Stomach smooth muscle (tissue), 2 donors: Measurements from ENCODE around the gene SPDEF.

Source experiments
- H3K27ac ChIP-seq: one replicate; pipeline ENCODE4 v1.7.0; 2013; ENCODE audit warnings: mild to moderate bottlenecking, low read length, inconsistent platforms
- H3K27me3 ChIP-seq, 2 donors: one replicate each; pipeline ENCODE4 v1.7.0; 2013; ENCODE audit warnings: low read length in 2 of 2; ENCODE audit not compliant: insufficient read depth in 2 of 2, control insufficient read depth in 1 of 2
- H3K36me3 ChIP-seq, 2 donors: one replicate each; pipeline ENCODE4 v1.7.0; 2013; ENCODE audit warnings: low read length in 2 of 2; ENCODE audit not compliant: control insufficient read depth in 2 of 2, insufficient read depth in 2 of 2
- H3K4me1 ChIP-seq: one replicate; pipeline ENCODE4 v1.7.0; 2013; ENCODE audit warnings: low read length; ENCODE audit not compliant: control insufficient read depth, insufficient read depth
- H3K4me3 ChIP-seq, 2 donors: one replicate each; pipeline ENCODE4 v1.7.0; 2013; ENCODE audit warnings: low read length in 2 of 2
- H3K9ac ChIP-seq, 2 donors: one replicate each; pipeline ENCODE4 v1.7.0; 2013; ENCODE audit warnings: low read length in 2 of 2, mild to moderate bottlenecking in 1 of 2
- H3K9me3 ChIP-seq, 2 donors: one replicate each; pipeline ENCODE4 v1.7.0; 2013; ENCODE audit warnings: low read length in 2 of 2; ENCODE audit not compliant: control insufficient read depth in 2 of 2
- donor health status: healthy.
- donor health status: Pancreatic carcinoma.

SPDEF gene

DNA sequence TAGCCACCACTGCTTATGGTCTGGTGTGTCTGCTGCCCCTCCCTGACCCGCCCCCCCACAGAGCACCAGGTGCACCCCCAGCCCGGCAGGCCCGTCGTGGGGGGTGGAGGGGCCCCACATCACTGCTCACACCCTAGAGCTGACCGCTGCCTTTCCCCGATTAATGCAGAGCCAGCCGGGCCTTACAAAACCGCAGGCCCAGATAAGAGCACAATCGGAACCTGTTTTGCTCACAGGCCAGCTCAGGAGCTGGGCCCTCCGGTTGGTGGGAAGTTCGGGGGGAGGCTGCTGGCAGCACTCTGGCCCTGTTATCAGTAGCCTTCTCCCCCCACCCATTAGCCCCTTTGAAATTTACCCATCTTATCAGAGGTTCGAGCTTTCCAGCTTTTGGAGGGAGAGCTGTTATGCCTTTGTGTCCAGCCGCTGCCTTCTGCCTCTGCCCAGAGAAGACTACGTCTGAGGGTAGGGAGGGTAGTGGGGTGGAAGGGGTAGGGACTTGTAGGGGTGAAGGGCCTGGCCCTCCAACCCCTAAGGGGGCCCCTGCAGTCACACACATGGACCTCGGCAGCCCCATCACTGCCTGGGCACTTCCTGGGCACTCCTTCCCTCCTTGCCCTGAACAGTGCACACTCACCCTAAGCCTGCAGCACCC, 6.9 kb upstream of the SPDEF start:
- peaks cover 3 to 5% of the 10 kb centered on the region in 2 donors for H3K27me3 ChIP-seq
- no peaks in the 10 kb centered on the region for H3K36me3 ChIP-seq
- no peak overlapping the region for H3K4me3 ChIP-seq
- H3K9ac ChIP-seq: no peak overlapping the region
- no peak overlapping the region for H3K27ac ChIP-seq
- no peaks in the 10 kb centered on the region for H3K4me1 ChIP-seq
- H3K9me3 ChIP-seq: peaks cover 4 to 8% of the 10 kb centered on the region in 2 donors

DNA sequence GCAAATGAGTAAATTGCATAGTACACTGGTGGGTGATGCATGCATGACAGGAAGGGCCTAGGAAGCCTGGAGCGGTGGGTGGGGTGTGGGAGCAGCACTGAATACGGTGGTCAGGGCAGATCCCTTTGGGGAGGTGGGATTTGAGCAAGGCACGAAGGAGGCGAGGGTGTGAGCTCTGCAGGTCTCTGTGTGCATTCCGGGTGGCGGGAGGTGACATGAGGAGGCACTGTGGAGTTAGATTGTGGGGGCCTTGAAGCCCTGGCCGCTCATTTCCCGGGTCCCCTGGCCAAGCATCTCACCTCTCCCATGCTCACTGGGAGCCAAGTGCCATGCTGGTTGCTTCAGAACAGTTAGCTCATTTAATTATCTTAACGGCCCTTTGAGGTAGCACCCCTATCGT, 6.2 kb upstream of the SPDEF start:
- Histone ChIP-seq H3K4me3 (no peak overlapping the region), H3K4me1 (no peaks in the 10 kb centered on the region), H3K27me3 (peaks cover 1 to 3% of the 10 kb centered on the region in 2 donors), H3K36me3 (no peaks in the 10 kb centered on the region), H3K9ac (no peak overlapping the region), H3K27ac (no peak overlapping the region), H3K9me3 (peaks cover 4 to 8% of the 10 kb centered on the region in 2 donors)

DNA sequence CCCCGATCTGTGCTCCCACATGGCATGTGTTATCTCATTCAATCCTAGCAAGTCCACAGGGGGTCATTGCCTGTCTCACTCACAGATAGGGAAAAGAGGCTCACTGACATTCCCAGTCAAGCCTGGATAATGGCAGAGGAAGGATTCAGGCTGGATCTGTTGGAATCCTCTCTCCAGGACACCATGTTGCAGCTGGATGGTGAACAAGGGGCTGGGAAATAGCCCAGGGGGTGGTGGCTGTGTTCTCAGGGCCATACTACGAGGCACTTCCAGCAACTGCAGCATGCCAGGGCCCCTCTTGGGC, 5.0 kb upstream of the SPDEF start:
- Histone ChIP-seq H3K4me3 (no peak overlapping the region), H3K27me3 (peaks cover 0 to 2% of the 10 kb centered on the region in 2 donors), H3K9ac (no peak overlapping the region), H3K4me1 (no peaks in the 10 kb centered on the region), H3K9me3 (peaks cover 4 to 8% of the 10 kb centered on the region in 2 donors), H3K36me3 (no peaks in the 10 kb centered on the region), H3K27ac (no peak overlapping the region)

DNA sequence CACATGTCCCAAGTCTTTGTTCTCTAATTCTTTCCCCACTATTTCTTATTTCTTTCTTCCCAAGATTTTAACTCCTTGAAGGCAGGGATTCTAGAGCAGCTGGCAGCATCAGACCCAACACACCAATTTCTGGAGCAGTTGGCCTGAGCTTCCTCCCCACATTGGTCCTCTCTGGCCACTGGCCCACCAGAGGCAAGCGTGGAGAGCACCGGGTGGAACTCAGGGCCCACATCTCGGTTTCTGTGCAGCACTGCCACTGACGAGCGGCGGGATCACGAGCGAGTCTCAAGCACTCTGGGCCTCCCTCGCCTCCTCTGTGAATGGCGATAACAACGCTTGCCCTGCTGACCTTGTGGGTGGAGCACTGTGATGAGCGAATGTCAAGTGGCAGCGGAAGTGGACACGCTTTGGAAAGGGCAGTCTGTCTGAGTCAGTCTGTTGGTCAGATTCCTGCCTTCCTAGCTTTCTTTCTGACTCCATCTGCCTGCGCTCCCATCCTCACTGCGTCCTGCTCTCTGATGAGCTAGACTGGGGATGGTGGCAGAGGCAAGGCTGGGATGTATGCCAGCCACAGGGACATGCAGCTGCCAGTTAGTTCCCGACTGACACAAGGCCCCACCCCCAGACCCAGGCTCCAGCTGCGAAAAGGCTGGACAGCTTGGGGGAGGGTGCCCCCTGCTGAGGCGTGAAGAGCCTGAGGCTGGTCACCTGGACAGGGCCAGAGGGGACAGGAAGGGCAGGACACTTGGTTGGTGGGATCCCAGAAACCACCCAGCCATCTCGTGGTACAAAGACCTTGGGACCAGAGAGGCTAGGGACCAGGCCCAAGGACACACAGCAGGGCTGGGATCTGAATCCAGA, 4.5 kb upstream of the SPDEF start:
- H3K9ac ChIP-seq: no peak overlapping the region
- H3K4me3 ChIP-seq: no peak overlapping the region
- H3K27me3 ChIP-seq: peaks cover 0 to 2% of the 10 kb centered on the region in 2 donors
- peaks cover 4 to 8% of the 10 kb centered on the region in 2 donors for H3K9me3 ChIP-seq
- H3K4me1 ChIP-seq: no peaks in the 10 kb centered on the region
- no peak overlapping the region for H3K27ac ChIP-seq
- no peaks in the 10 kb centered on the region for H3K36me3 ChIP-seq

DNA sequence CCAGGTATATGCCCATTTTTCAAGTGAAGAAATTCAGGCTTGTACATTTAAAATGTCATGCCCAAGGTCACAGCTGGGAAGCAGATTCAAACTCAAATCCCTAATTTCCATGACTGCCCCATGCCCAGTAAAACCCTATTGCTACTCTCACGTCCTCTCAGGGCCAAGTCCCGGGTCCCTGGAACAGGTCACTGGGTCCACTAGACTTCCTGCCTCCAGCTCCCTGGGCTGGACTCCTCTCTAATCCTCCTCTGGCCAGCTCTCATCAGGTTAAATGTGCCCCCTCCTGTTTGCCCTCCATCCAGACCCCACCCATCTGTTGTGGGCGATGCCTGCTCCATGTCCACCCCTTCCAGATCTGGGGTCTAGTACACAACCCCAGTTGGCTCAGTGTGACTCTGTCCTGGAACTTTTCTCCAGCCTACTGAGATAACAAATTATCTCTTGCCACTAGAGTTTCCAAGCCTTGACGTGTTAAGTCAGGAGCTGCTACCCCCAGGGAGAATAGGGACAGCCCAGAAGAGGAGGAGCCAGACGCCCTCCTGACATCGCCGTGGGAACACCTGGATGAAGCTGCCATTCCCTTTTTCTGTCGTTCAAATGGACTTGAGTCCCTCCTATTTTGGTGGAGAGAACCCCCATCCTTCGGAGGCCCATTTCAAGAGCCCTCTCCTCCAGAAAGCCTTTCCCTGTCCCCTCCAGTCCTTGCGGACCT, 3.7 kb upstream of the SPDEF start:
- Histone ChIP-seq H3K9ac (no peak overlapping the region), H3K9me3 (peaks cover 4 to 8% of the 10 kb centered on the region in 2 donors), H3K4me3 (no peak overlapping the region), H3K27ac (no peak overlapping the region), H3K4me1 (no peaks in the 10 kb centered on the region), H3K27me3 (peaks cover 0 to 2% of the 10 kb centered on the region in 2 donors), H3K36me3 (no peaks in the 10 kb centered on the region)

DNA sequence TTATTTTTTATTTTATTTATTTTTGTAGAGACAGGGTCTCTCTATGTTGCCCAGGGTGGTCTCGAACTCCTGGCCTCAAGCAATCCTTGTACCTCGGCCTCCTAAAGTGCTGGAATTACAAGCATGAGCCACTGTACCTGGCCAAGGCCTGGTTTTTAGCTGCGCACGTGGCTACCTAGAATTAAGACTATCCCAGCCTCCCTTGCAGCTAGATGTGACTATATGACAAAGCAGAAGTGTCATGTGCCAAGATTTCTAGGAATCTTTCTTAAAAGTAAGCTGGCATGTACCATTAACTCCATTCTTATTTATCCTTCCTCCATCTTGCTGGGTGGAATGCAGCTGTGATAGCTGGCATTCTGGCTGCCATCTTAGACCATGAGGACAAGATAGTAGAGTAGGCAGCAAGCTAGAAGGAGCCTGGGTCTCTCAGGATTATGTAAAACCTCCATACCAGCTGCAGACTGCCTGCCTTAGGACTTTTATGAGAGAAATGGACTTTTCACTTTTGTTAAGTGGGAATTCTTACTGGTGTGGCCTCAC, 2.1 kb upstream of the SPDEF start:
- peaks cover 0 to 2% of the 10 kb centered on the region in 2 donors for H3K27me3 ChIP-seq
- no peaks in the 10 kb centered on the region for H3K4me1 ChIP-seq
- H3K27ac ChIP-seq: no peak overlapping the region
- no peak overlapping the region for H3K4me3 ChIP-seq
- no peak overlapping the region for H3K9ac ChIP-seq
- no peaks in the 10 kb centered on the region for H3K36me3 ChIP-seq
- peaks cover 4 to 8% of the 10 kb centered on the region in 2 donors for H3K9me3 ChIP-seq

DNA sequence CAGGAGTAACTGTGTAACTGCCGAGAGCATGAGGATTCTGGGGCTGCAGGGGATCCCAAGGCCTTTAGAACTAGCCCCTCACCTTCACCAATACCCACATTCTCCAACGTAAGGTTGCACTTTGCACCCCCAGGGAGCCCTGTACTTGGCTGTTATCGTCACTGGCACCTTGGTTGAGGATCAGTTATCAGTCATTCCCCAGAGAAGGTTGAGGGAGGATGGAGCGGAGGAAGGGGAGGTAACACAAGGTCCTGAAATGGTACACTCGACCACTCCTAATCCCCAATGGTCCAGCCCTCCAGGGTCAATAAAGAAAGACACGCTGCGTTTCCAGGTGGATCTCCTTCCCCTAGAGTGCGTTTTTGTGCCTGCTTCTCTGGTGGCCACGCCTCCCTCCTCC, 1.1 kb upstream of the SPDEF start:
- Histone ChIP-seq H3K4me1 (no peaks in the 10 kb centered on the region), H3K9ac (no peak overlapping the region), H3K4me3 (no peak overlapping the region), H3K9me3 (peaks cover 4 to 8% of the 10 kb centered on the region in 2 donors), H3K27me3 (no peaks in the 10 kb centered on the region), H3K36me3 (no peaks in the 10 kb centered on the region), H3K27ac (no peak overlapping the region)

DNA sequence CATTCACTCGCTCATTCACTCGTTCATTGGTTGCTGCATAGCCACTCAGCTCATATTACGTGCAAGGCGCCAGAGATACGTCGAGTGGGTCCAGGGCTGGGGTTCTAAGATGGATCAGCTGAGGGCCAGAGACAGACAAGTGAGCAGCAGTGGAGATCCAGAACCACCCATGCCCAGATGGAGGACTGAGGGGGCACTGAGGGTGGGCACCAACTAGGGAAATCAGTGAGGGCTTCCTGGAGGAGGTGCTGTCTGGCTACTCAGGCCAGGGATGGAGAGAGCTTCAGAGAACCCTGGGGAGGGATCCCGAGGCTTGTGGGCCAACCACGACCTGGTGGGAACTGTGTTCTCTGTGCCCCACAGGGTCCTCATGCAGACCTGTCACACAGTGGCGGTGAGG, 364 bp upstream of the SPDEF start:
- no peak overlapping the region for H3K27ac ChIP-seq
- H3K4me1 ChIP-seq: no peaks in the 10 kb centered on the region
- H3K9me3 ChIP-seq: peaks cover 4 to 8% of the 10 kb centered on the region in 2 donors
- H3K4me3 ChIP-seq: no peak overlapping the region
- no peaks in the 10 kb centered on the region for H3K36me3 ChIP-seq
- no peak overlapping the region for H3K9ac ChIP-seq
- no peaks in the 10 kb centered on the region for H3K27me3 ChIP-seq

DNA sequence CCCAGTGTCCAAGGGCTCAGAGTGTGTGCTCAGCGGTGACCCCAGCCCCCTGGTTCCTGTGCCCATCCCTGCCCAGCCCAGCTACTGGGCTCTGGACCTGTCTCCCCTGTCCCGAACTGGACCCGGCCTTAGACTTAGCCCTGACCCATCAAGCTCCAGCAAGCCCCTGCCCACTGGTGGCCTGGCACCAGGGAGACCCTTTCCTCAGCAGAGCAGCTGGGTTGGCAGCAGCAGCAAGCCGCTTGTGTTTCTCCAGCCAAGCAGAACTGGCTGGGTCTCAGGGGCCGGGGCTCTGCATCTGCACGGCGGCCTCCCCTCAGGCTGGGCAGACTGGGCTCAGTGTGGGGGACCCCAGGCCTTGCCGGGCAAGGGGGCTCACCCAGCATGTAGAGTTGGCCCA, 801 bp downstream of the SPDEF start:
- H3K36me3 ChIP-seq: no peaks in the 10 kb centered on the region
- no peaks in the 10 kb centered on the region for H3K4me1 ChIP-seq
- H3K27me3 ChIP-seq: no peaks in the 10 kb centered on the region
- H3K9ac ChIP-seq: no peak overlapping the region
- H3K9me3 ChIP-seq: peaks cover 4 to 8% of the 10 kb centered on the region in 2 donors
- H3K27ac ChIP-seq: no peak overlapping the region
- H3K4me3 ChIP-seq: no peak overlapping the region

DNA sequence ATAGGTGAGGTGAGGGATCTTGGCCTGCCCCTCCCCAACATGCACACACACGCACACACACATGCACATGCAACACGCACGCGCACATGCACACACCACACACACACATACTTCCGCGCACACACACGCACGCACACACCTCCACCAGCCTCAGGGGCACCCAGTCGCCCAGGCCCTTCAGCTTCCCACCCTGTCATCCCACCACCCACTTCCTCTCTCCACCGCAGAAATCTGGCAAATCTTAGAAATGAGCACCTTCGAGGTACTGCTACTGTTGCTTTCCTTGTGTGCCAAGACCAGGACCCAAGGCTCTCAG, 1.2 kb downstream of the SPDEF start:
- no peaks in the 10 kb centered on the region for H3K36me3 ChIP-seq
- H3K9ac ChIP-seq: no peak overlapping the region
- no peaks in the 10 kb centered on the region for H3K4me1 ChIP-seq
- no peak overlapping the region for H3K4me3 ChIP-seq
- H3K27me3 ChIP-seq: no peaks in the 10 kb centered on the region
- no peak overlapping the region for H3K27ac ChIP-seq
- peaks cover 4 to 8% of the 10 kb centered on the region in 2 donors for H3K9me3 ChIP-seq
